Fibroblast of lung (primary cell): ENCODE data around the gene OR52B6. TPM values are rescaled to one million over a fixed set of nuclear protein-coding genes. Genes with fewer than 3 reads are reported as not detected.
"Not testable (repeated sequence)": the region's sequence is repeated elsewhere in the genome, so short reads cannot be mapped to it uniquely, and the experiment has no call there.

Source experiments
- DNase-seq, 2 donors: peaks; one replicate each; pipeline versions ENCODE4 v3.0.0 to v3.0.0-alpha.2; 2010; ENCODE audit warnings: low read depth in 2 of 2
- H2AFZ ChIP-seq: 2 replicates; pipeline ENCODE4 v1.5.1; 2012; ENCODE audit warnings: low read length, control low read depth, inconsistent platforms
- H3K27ac ChIP-seq: 2 replicates; pipeline ENCODE4 v1.5.1; 2011; ENCODE audit warnings: low read length, control low read depth; ENCODE audit not compliant: insufficient read depth
- H3K27me3 ChIP-seq: 2 replicates; pipeline ENCODE4 v1.5.1; 2011; ENCODE audit warnings: mild to moderate bottlenecking, low read length; ENCODE audit not compliant: control insufficient read depth, insufficient read depth
- H3K36me3 ChIP-seq: 2 replicates; pipeline ENCODE4 v1.5.1; 2011; ENCODE audit warnings: low read length; ENCODE audit not compliant: control insufficient read depth, insufficient read depth
- H3K4me1 ChIP-seq: 2 replicates; pipeline ENCODE4 v1.5.1; 2011; ENCODE audit warnings: low read length; ENCODE audit not compliant: control insufficient read depth, insufficient read depth; ENCODE audit errors: extremely low read depth
- H3K4me2 ChIP-seq: 2 replicates; pipeline ENCODE4 v1.5.1; 2011; ENCODE audit warnings: low read length, control low read depth; ENCODE audit not compliant: insufficient read depth; ENCODE audit errors: extremely low read depth
- H3K4me3 ChIP-seq, 4 experiments: fragments of 200-600 bp in 1 of 4; sonication (generic) in 1 of 4; replicated peaks in 1 of 4; 2 replicates each; pipeline ENCODE4 v1.5.1; 2011 to 2016; ENCODE audit warnings: low read length in 4 of 4, low read depth in 3 of 4, mild to moderate bottlenecking in 3 of 4, control low read depth in 2 of 4, inconsistent platforms in 1 of 4, mixed read lengths in 1 of 4; ENCODE audit not compliant: insufficient read depth in 1 of 4; ENCODE audit errors: control extremely low read depth in 1 of 4
- H3K79me2 ChIP-seq: 2 replicates; pipeline ENCODE4 v1.5.1; 2012; ENCODE audit warnings: mild to moderate bottlenecking, low read length, inconsistent platforms; ENCODE audit not compliant: control insufficient read depth, insufficient read depth
- H3K9ac ChIP-seq: 2 replicates; pipeline ENCODE4 v1.5.1; 2011; ENCODE audit warnings: mild to moderate bottlenecking, low read length, control low read depth; ENCODE audit not compliant: insufficient read depth
- H3K9me3 ChIP-seq: 2 replicates; pipeline ENCODE4 v1.5.1; 2012; ENCODE audit warnings: low read depth, low read length; ENCODE audit not compliant: control insufficient read depth, insufficient read depth
- H4K20me1 ChIP-seq: 2 replicates; pipeline ENCODE4 v1.5.1; 2011; ENCODE audit warnings: low read length; ENCODE audit not compliant: control insufficient read depth, insufficient read depth; ENCODE audit errors: extremely low read depth
- EZH2 ChIP-seq: IDR thresholded peaks from 2 replicates; pipeline ENCODE4 v1.5.1; 2012; ENCODE audit warnings: low read length, control low read depth, mild to moderate bottlenecking; ENCODE audit errors: missing control alignments
- polyA plus RNA-seq, 2 donors: library from polyadenylated mRNA; depleted of rRNA in 1 of 2; stranded (reverse) in 1 of 2; unstranded in 1 of 2; fragments of >200 nt; gene quantifications; 2 replicates each; pipeline ENCODE4 v1.2.1, GENCODE V29; 2011 to 2012; ENCODE audit warnings: missing spikeins in 1 of 2
- total RNA-seq: library from RNA; depleted of rRNA; stranded (reverse); fragments of >200 nt; gene quantifications from 2 replicates; pipeline ENCODE4 v1.2.1, GENCODE V29; 2014
- TF ChIP-seq, protein P1 (sequence below), 2 donors: IDR thresholded peaks in 1 of 2; conservative IDR thresholded peaks in 1 of 2; 1 replicate in 1 of 2; 2 replicates in 1 of 2; pipeline ENCODE4 v1.5.1; 2011 to 2012; ENCODE audit warnings: low read length in 2 of 2, control low read depth in 1 of 2, inconsistent platforms in 1 of 2, low read depth in 1 of 2, mild to moderate bottlenecking in 1 of 2

Gene OR52B6
- total and polyA plus RNA-seq, 2 donors (not counting 1 experiment from before 2014, with no cell fraction given) = not detected

DNA sequence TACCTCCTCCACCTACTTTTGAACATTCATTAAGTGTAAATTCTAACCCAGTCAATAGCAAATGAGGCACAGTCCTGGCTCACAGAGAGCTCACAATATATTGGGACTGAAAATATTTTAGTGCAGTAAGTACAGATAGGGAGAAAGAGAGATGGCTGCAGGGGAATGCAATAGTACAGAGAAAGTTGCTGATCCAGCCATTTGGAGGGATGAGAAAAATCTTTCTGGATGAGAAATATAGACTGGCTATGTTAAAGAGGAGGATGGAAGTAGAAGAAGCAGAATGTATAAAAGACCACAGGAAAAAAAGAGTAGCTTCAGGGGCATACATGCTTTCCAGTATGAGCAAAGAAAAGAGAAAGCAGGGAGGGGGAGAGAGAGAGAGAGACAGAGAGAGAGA is 3.6 kb upstream of the OR52B6 start:
- Histone ChIP-seq H3K4me3 (no peak overlapping the region), H3K4me2 (no peak overlapping the region), H3K36me3 (no peaks in the 10 kb centered on the region), H3K79me2 (no peaks in the 10 kb centered on the region), H3K9ac (no peak overlapping the region), H2AFZ (no peak overlapping the region), H3K4me1 (no peaks in the 10 kb centered on the region), H3K9me3 (no peaks in the 10 kb centered on the region), H4K20me1 (no peaks in the 10 kb centered on the region), H3K27me3 (no peaks in the 10 kb centered on the region), H3K27ac (no peak overlapping the region)
- TF ChIP-seq, protein P1, sequence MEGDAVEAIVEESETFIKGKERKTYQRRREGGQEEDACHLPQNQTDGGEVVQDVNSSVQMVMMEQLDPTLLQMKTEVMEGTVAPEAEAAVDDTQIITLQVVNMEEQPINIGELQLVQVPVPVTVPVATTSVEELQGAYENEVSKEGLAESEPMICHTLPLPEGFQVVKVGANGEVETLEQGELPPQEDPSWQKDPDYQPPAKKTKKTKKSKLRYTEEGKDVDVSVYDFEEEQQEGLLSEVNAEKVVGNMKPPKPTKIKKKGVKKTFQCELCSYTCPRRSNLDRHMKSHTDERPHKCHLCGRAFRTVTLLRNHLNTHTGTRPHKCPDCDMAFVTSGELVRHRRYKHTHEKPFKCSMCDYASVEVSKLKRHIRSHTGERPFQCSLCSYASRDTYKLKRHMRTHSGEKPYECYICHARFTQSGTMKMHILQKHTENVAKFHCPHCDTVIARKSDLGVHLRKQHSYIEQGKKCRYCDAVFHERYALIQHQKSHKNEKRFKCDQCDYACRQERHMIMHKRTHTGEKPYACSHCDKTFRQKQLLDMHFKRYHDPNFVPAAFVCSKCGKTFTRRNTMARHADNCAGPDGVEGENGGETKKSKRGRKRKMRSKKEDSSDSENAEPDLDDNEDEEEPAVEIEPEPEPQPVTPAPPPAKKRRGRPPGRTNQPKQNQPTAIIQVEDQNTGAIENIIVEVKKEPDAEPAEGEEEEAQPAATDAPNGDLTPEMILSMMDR (conservative IDR thresholded peaks at IDR 0.05 in 1 of 2, IDR thresholded peaks at IDR 0.05 in 1 of 2; ENCODE audit: low read depth in 1 of 2, low read length in 2 of 2) = no peak
- no peak for TF ChIP-seq EZH2
- DNase-seq = no peak

DNA sequence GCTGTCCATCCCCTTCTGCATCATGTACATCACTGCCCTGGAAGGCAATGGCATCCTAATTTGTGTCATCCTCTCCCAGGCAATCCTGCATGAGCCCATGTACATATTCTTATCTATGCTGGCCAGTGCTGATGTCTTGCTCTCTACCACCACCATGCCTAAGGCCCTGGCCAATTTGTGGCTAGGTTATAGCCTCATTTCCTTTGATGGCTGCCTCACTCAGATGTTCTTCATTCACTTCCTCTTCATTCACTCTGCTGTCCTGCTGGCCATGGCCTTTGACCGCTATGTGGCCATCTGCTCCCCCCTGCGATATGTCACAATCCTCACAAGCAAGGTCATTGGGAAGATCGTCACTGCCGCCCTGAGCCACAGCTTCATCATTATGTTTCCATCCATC is 337 bp downstream of the OR52B6 start:
- Histone ChIP-seq H3K36me3 (no peaks in the 10 kb centered on the region), H3K4me2 (no peak overlapping the region), H3K4me1 (no peaks in the 10 kb centered on the region), H3K27ac (no peak overlapping the region), H3K9me3 (no peaks in the 10 kb centered on the region), H3K4me3 (no peak overlapping the region), H3K9ac (no peak overlapping the region), H2AFZ (no peak overlapping the region), H3K27me3 (no peaks in the 10 kb centered on the region), H3K79me2 (no peaks in the 10 kb centered on the region), H4K20me1 (no peaks in the 10 kb centered on the region)
- DNase-seq = no peak
- TF ChIP-seq, protein P1 (conservative IDR thresholded peaks at IDR 0.05 in 1 of 2, IDR thresholded peaks at IDR 0.05 in 1 of 2; ENCODE audit: low read depth in 1 of 2, low read length in 2 of 2) = no peak

DNA sequence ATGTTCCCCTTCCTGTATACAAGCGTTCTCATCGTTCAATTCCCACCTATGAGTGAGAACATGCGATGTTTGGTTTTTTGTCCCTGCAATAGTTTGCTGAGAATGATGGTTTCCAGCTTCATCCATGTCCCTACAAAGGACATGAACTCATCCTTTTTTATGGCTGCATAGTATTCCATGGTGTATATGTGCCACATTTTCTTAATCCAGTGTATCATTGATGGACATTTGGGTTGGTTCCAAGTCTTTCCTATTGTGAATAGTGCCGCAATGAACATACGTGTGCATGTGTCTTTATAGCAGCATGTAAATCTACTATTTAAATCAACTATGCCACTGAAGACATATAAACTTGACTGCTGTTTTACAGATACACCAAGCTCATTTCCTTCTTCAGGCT is 3.8 kb downstream of the OR52B6 start:
- H3K27ac ChIP-seq, DNase-seq: not testable (repeated sequence)

DNA sequence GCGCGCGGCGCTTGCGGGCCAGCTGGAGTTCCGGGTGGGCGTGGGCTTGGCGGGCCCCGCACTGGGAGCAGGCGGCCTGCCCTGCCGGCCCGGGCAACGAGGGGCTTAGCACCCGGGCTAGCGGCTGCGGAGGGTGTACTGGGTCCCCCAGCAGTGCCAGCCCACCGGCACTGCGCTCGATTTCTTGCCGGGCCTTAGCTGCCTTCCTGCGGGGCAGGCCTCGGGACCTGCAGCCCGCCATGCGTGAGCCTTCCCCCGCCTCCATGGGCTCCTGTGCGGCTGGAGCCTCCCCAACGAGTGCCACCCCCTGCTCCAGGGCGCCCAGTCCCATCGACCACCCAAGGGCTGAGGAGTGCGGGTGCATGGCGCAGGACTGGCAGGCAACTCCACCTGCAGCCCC is 9.2 kb downstream of the OR52B6 start:
- DNase-seq, H3K4me1 ChIP-seq, H3K27me3 ChIP-seq: not testable (repeated sequence)

More for the DNA sequence above, 3.8 kb downstream of the OR52B6 start:
- not testable (repeated sequence) for H4K20me1 ChIP-seq, H3K27me3 ChIP-seq, H3K9me3 ChIP-seq, H3K4me1 ChIP-seq, H3K36me3 ChIP-seq, H3K4me3 ChIP-seq, H3K79me2 ChIP-seq, H2AFZ ChIP-seq, H3K9ac ChIP-seq, H3K4me2 ChIP-seq

More for the DNA sequence above, 9.2 kb downstream of the OR52B6 start:
- not testable (repeated sequence) for H3K9ac ChIP-seq, H3K79me2 ChIP-seq, H3K9me3 ChIP-seq, H3K4me3 ChIP-seq, H2AFZ ChIP-seq, H3K4me2 ChIP-seq, H3K36me3 ChIP-seq, H3K27ac ChIP-seq, H4K20me1 ChIP-seq
